Measurements from ENCODE around the gene MFGE8. TPM values are rescaled to one million over a fixed set of nuclear protein-coding genes. Genes with fewer than 3 reads are reported as not detected.
A peak's percentile ranks its signal among the peaks of the same experiment; 100 is the strongest.

The MFGE8 gene
- total RNA-seq, 1 donor from 2014 or later: 167 TPM

- no peak for DNase-seq (ENCODE audit: low spot score)
These were observed 14.4 kb downstream of the MFGE8 start for GRCh38 chr15:88898736-88899135.

GRCh38 chr15:88897456-88898194 is 15.6 kb downstream of the MFGE8 start:
- DNase-seq (ENCODE audit: low spot score): peak; percentile 87

DNA sequence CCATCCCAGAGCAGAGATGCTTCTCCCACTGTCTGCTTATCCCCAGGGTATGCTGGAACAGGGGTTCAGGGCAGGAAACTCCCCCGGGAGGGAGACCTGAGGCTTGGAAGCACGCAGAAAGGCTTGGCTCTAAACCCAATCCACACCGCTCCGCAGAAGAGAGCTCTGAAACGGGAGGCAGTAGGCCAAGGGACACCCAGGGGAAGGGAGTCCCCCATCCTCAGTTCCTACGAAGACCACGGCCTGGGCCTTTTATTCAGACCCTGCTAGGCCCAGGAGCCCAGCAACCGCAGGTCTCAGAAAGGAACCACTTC is 16.1 kb downstream of the MFGE8 start:
- no peak for DNase-seq (ENCODE audit: low spot score)

GRCh38 chr15:88896333-88897033 is 16.7 kb downstream of the MFGE8 start:
- DNase-seq (ENCODE audit: low spot score): no peak

DNA sequence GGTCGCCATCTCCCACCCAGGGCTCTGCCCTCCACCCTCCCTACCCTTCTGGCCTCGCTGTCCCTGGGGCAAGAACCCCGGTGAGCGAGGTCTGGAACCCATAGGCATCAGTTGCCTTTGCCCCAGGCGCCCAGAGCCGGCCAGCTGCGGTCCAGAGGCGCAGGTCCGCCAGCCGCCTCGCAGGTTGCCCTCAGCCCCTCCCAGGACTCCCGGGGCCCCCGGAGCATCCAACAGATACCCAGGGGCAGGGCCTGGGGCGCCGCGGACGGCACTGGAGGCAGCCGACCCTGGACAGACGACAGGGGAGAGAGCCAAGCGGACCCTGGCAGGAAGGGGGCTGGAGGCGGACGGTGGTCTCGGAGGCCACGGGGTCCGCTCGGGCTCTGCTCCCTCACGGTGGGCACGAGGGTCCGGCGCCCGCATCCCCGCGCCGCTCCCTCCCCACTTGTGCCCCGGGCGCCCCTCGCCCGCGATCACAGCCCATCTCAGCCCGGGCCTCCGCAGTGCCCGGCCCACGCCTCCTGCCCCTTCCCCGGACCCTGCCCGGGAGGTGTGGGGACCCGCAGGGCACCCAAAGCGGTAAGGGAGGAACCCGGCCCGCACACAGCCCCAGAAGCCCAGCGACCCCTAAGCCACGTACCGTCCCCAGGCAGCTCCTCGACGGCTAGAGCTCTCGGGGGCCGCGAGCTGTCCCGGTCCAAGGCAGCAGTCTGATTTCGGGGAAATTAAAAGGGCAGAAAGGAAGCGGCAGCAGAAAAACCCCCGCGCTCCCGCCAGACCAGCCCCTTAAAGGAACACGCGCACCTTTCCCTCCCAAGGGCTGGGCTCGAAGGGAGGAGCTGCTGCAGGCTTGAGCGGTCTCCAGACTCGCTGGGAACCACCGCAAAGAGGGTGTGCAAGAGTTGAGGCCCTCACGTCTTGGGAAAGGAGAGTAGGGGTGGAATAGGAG is 18.1 kb downstream of the MFGE8 start, which contains the start of gene HAPLN3:
TSS of gene HAPLN3 (minus strand) at position 726 of the 949 bp plus-strand sequence. CDS start 8,246 bp downstream, outside the sequence.
- DNase-seq (ENCODE audit: low spot score): peak; percentile 34

DNA sequence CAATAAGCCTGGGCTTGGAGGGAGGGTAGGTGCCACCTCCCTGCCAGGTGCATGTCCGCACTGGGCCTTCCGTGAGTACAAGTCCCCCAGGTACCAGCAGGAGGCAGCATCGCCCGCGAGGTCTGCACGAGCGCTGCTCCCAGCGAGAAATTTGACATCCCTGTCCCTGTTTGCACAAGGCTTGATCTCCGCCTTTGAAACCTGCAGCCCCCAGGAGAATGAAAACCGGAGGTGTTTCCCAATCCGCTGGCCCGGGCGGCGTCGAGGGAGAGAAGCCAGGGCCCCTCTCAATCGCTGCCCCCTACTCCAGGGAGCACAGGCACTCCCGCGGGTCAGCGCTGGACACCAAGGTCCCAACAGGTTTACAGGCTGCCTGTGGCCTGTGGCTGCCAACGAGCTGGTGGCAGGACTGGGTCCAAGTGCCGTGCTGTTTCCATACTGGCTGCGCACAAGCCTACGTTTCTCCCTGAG is 18.8 kb downstream of the MFGE8 start:
- peak; percentile 33 for DNase-seq (ENCODE audit: low spot score)

DNA sequence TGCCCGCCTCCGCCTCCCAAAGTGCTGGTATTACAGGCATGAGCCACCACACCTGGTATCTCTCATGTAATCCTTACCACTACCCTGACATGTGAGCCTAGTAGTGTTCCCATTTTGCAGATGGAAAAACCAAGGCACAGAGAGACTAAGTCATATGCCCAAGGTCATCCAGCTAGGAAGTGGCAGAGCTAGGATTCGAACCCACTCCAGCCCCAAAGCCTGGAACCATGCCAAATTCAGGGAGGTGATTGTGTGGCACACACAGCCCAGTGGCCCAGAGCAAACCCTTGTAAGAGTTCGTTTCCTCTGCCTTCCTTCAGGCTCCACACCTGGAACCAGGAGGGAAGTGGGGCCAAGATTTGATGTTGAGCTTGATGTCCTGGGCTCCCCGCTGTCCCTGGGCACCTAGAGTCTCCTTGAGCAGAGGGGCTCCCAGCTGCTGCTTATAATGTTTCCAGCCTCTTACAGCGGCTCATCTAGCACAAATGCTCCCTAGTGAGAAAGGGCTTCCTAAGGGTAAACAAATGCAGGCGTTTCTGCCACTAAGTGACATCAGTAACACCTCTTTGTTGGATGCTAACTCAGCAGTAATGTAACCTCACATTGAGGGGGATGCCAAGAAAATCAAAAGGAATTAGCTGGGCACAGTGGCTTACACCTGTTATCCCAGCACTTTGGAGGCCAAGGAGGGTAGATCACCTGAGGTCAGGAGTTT is 21.5 kb downstream of the MFGE8 start:
- DNase-seq (ENCODE audit: low spot score): no peak

GRCh38 chr15:88890495-88890894 is 22.7 kb downstream of the MFGE8 start:
- no peak for DNase-seq (ENCODE audit: low spot score)

- no peak for DNase-seq (ENCODE audit: low spot score)
These were observed 24.5 kb downstream of the MFGE8 start for GRCh38 chr15:88888719-88889118.

DNA sequence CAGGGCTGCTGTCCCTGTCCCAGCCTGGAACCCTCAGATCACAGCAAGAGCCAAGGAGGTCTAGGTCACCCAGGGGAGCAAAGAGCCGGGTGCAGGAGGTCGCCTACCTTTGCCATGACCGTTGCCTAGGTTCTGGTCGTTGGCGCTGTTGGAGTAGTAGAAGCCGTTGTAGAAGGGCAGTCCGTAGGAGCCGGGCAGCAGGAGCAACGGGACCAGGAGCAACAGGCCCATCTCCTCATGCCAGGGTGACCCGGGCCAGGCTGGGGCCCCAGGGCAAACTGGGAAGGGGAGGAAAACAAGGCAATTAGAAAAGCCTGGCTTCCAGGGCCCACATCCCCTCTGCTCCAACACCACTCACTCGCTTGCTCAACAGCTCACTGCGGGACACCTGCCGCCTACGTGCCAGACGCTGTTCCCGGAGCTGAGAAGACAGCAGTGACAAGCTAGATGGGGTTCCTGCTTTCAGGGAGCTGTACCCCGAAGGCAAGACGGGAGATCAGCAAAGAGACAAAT is 26.1 kb downstream of the MFGE8 start:
- DNase-seq (ENCODE audit: low spot score): peak; percentile 33

DNA sequence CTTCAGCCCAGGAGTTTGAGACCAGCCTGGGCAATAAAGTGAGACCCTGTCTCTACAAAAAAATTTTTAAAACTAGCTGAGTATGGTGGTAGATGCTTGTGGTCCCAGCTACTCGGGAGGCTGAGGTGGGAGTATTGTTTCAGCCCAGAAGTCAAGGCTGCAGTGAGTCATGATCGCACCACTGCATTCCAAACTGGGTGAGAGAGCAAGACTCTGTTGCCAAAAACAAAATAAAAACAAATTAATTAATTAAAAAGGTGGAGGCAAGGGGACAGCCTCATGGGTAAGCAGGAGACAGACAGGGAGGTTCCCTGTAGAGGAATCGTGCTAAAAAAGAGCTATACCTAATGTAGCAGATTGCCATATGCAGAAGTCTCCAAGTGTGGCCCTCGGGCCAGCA is 30.4 kb downstream of the MFGE8 start:
- no peak for DNase-seq (ENCODE audit: low spot score)

DNA sequence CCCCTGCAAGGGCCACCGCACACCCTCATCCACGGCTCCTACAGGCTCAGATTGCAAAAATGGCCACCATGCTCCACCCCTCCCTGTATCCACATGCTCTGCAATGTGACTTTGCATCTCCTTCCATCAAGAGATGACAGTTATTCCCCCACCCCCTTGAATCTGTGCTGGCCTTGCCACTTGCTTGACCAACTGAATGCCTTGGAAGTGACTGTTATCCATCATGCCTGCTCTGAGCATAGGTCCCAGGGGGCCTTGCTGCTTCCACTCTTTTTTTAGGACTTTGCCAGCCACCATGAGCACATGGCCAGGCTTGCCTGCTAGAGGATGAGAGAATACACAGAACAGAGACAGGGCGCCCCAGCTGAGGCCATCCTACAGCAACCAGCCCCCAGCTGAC is 31.4 kb downstream of the MFGE8 start:
- DNase-seq (ENCODE audit: low spot score): no peak

GRCh38 chr15:88880944-88881740 is 32.0 kb downstream of the MFGE8 start:
- DNase-seq (ENCODE audit: low spot score): no peak

GRCh38 chr15:88878720-88879184 is 34.4 kb downstream of the MFGE8 start:
- DNase-seq (ENCODE audit: low spot score): no peak

DNA sequence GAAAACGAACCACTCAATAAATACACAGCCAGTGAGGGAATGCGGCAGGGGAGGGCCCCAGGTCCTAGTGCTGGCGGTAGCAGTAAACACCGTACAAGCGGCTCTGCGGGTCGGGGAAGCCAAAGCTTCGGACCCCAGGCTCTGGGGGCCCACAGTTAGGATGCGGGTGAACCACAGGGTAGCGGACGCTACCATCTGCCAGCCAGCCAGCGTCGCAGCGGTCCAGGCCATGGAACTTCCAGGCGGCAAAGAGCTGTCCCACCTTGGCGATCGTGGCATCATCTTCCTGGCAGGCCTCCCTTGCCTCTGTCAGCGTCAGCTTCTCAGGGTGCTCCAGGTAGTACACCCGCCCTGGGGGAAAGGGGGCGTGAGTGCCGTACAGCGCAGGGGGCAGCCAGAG is 35.3 kb downstream of the MFGE8 start:
- DNase-seq (ENCODE audit: low spot score): no peak

DNA sequence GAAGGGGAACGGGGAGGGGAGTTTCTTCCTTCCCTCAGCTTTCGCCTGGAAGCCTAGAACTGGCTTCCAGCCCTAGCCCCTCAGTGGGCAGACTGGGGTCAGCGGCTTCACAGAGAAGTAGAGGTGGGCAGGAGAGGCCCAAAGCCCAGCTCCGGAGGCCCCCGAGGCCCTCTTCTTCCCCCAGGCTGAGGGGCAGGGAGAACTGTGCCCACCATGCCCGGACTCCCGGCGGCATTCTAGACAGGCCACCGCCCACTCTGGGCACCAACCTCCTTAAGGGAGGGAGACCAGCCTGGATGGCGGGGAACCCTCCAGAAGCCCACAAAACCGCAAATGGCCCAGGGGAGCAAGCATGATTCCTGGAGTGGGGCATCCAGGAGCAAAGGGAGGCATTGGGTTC is 35.8 kb downstream of the MFGE8 start:
- DNase-seq (ENCODE audit: low spot score): no peak

GRCh38 chr15:88876573-88876972 is 36.6 kb downstream of the MFGE8 start:
- DNase-seq (ENCODE audit: low spot score): no peak

DNA sequence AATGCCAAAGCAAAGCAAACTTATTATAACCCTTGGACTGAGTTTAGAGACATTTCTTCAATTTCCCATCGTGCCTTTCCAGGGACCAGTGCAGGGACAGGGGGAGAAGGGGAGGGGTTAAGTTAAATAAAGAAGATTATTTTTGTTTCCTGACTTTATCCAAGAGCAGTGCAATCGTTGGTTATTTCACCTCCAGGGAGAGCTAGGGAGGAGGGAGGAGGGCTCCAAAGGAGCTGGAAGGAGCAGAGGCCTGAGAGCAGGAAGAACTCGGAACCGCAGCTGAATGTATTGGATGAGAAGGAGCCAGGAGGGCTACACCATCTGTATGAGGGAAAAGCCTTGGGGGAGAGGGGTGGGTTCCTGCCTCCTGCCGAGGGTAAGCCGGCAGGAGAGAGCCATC is 38.5 kb downstream of the MFGE8 start:
- no peak for DNase-seq (ENCODE audit: low spot score)

DNA sequence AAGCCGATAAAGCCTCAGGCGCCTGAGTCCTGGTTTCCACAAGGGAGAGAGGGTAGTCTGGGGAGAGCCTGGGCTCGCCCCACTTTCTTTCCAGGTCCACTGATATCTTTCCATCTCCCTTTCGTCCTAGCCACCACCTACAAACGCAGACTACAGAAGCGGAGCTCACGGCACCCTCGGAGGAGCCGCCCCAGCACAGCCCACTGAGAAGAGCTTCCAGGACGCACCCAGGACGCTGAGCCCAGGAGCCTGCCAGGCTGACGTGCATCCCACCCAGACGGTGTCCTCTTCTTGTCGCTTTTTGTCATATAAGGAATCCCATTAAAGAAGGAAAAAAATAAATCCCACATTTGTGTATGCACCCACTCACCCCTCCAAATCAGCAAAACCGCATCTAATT is 38.9 kb downstream of the MFGE8 start:
- no peak for DNase-seq (ENCODE audit: low spot score)

GRCh38 chr15:88873786-88874185 is 39.4 kb downstream of the MFGE8 start:
- no peak for DNase-seq (ENCODE audit: low spot score)
